H1 (cell line): ENCODE results near the gene RSAD1. TPM values are rescaled to one million over a fixed set of nuclear protein-coding genes. Genes with fewer than 3 reads are reported as not detected.

ENCODE experiments used
- CTCF ChIA-PET: fragments of 300-600 bp; sonication (Branson Sonifier 250); formaldehyde crosslinking; loops from one replicate; lab custom pipeline; 2021; ENCODE audit not compliant: partially characterized antibody; lab: Charles Lee
- POLR2A ChIA-PET: fragments of 300-600 bp; sonication (Branson Sonifier 250); formaldehyde crosslinking; loops from one replicate; lab custom pipeline; 2021; ENCODE audit warnings: inconsistent platforms; ENCODE audit not compliant: partially characterized antibody; lab: Charles Lee
- DNase-seq, 2 experiments: peaks; one replicate each; pipeline versions ENCODE4 v3.0.0 to v3.0.0-alpha.2; 2010 to 2022; ENCODE audit warnings: low spot score in 2 of 2, low read depth in 1 of 2, mixed read lengths in 1 of 2
- FAIRE-seq: peaks from 2 replicates; lab custom pipeline; 2011; peaks lifted over from hg19 to GRCh38; lab: Jason Lieb, UNC
- H2AFZ ChIP-seq: 2 replicates; pipeline ENCODE4 v1.8.1; 2012; ENCODE audit warnings: low read length, inconsistent platforms
- H2AK5ac ChIP-seq: 2 replicates; pipeline ENCODE4 v1.6.1; 2013; ENCODE audit warnings: low read depth, low read length
- H2BK120ac ChIP-seq: replicated peaks from 2 replicates; pipeline ENCODE3; 2013; ENCODE audit warnings: low read depth, low read length, inconsistent platforms
- H2BK12ac ChIP-seq: 2 replicates; pipeline ENCODE4 v1.6.1; 2013; ENCODE audit warnings: low read depth, low read length
- H2BK15ac ChIP-seq: 2 replicates; pipeline ENCODE4 v1.6.1; 2013; ENCODE audit warnings: low read length
- H2BK20ac ChIP-seq: 2 replicates; pipeline ENCODE4 v1.6.1; 2013; ENCODE audit warnings: low read length
- H2BK5ac ChIP-seq: 2 replicates; pipeline ENCODE4 v1.6.1; 2013; ENCODE audit warnings: low read depth, low read length
- H3K14ac ChIP-seq: 2 replicates; pipeline ENCODE4 v1.6.1; 2013; ENCODE audit warnings: inconsistent platforms; ENCODE audit not compliant: insufficient read length
- H3K18ac ChIP-seq: 2 replicates; pipeline ENCODE4 v1.6.1; 2013; ENCODE audit warnings: low read length; ENCODE audit errors: extremely low read depth
- H3K23ac ChIP-seq: 2 replicates; pipeline ENCODE4 v1.6.1; 2013; ENCODE audit warnings: inconsistent platforms; ENCODE audit not compliant: insufficient read length
- H3K23me2 ChIP-seq: 2 replicates; pipeline ENCODE4 v1.6.1; 2013; ENCODE audit warnings: low read depth, low read length
- H3K27ac ChIP-seq: 2 replicates; pipeline ENCODE4 v1.6.1; 2011; ENCODE audit warnings: low read depth, low read length, inconsistent platforms
- H3K27me3 ChIP-seq, 4 experiments: replicated peaks in 1 of 4; 1 replicate in 1 of 4; 2 replicates in 3 of 4; pipeline versions ENCODE4 v1.6.1 to v1.8.1; 2011 to 2013; ENCODE audit warnings: low read length in 3 of 4, mild to moderate bottlenecking in 3 of 4, inconsistent platforms in 2 of 4, mixed read lengths in 2 of 4, moderate library complexity in 1 of 4; ENCODE audit not compliant: control insufficient read depth in 3 of 4, insufficient read depth in 3 of 4; ENCODE audit errors: extremely low read depth in 1 of 4
- H3K36me3 ChIP-seq, 4 experiments: 2 replicates each; pipeline versions ENCODE4 v1.6.1 to v1.8.1; 2011 to 2013; ENCODE audit warnings: mild to moderate bottlenecking in 4 of 4, low read length in 3 of 4, moderate library complexity in 2 of 4, control low read depth in 1 of 4, inconsistent platforms in 1 of 4; ENCODE audit not compliant: insufficient read depth in 4 of 4, control insufficient read depth in 2 of 4
- H3K4ac ChIP-seq: replicated peaks from 2 replicates; pipeline ENCODE3; 2013; ENCODE audit warnings: low read length, low read depth, mixed read lengths, inconsistent platforms; ENCODE audit not compliant: insufficient read length
- H3K4me1 ChIP-seq, 4 experiments: replicated peaks in 1 of 4; 1 replicate in 1 of 4; 2 replicates in 3 of 4; pipeline versions ENCODE4 v1.6.1 to v1.8.1; 2011 to 2013; ENCODE audit warnings: low read length in 3 of 4, inconsistent platforms in 2 of 4, mixed read lengths in 1 of 4; ENCODE audit not compliant: insufficient read depth in 4 of 4, control insufficient read depth in 3 of 4
- H3K4me2 ChIP-seq, 2 experiments: 2 replicates each; pipeline versions ENCODE4 v1.6.1 to v1.8.1; 2011 to 2013; ENCODE audit warnings: low read depth in 2 of 2, low read length in 2 of 2, control low read depth in 1 of 2, inconsistent platforms in 1 of 2, mild to moderate bottlenecking in 1 of 2; ENCODE audit not compliant: insufficient read depth in 1 of 2
- H3K4me3 ChIP-seq, 4 experiments: fragments of 200-600, 300-600 bp in 1 of 4; sonication (generic), shearing (Covaris generic), sonication (Bioruptor Twin) in 1 of 4; 2 replicates each; pipeline versions ENCODE4 v1.5.1 to v1.8.1; 2011 to 2016; ENCODE audit warnings: low read length in 4 of 4, low read depth in 3 of 4, control low read depth in 2 of 4, inconsistent platforms in 2 of 4, mild to moderate bottlenecking in 2 of 4, mixed read lengths in 1 of 4, moderate library complexity in 1 of 4; ENCODE audit not compliant: insufficient read depth in 2 of 4; ENCODE audit errors: extremely low read depth in 1 of 4
- H3K56ac ChIP-seq: replicated peaks from 2 replicates; pipeline ENCODE3; 2013; ENCODE audit warnings: low read depth, mild to moderate bottlenecking, mixed read lengths, low read length, inconsistent platforms; ENCODE audit not compliant: insufficient read length
- H3K79me1 ChIP-seq: 2 replicates; pipeline ENCODE4 v1.6.1; 2013; ENCODE audit warnings: low read depth, low read length, control low read depth
- H3K79me2 ChIP-seq, 2 experiments: 2 replicates each; pipeline versions ENCODE4 v1.6.1 to v1.8.1; 2012 to 2013; ENCODE audit warnings: low read length in 2 of 2, mild to moderate bottlenecking in 2 of 2, inconsistent platforms in 1 of 2; ENCODE audit not compliant: insufficient read depth in 2 of 2, control insufficient read depth in 1 of 2
- H3K9ac ChIP-seq, 4 experiments: replicated peaks in 1 of 4; 1 replicate in 1 of 4; 2 replicates in 3 of 4; pipeline versions ENCODE4 v1.6.1 to v1.8.1; 2011 to 2013; ENCODE audit warnings: low read depth in 3 of 4, low read length in 3 of 4, control low read depth in 2 of 4, mild to moderate bottlenecking in 2 of 4, moderate library complexity in 2 of 4, inconsistent platforms in 1 of 4; ENCODE audit errors: extremely low read depth in 1 of 4
- H3K9me3 ChIP-seq, 2 experiments: 2 replicates each; pipeline versions ENCODE4 v1.6.1 to v1.8.1; 2012 to 2013; ENCODE audit warnings: mild to moderate bottlenecking in 2 of 2, moderate library complexity in 2 of 2, control low read depth in 1 of 2, inconsistent platforms in 1 of 2, low read depth in 1 of 2, low read length in 1 of 2, mixed read lengths in 1 of 2; ENCODE audit not compliant: insufficient read depth in 2 of 2
- H4K20me1 ChIP-seq, 2 experiments: replicated peaks in 1 of 2; 2 replicates each; pipeline versions ENCODE3 to v1.8.1; 2011 to 2013; ENCODE audit warnings: inconsistent platforms in 2 of 2, low read length in 2 of 2, mild to moderate bottlenecking in 1 of 2; ENCODE audit not compliant: insufficient read depth in 2 of 2, control insufficient read depth in 1 of 2
- H4K5ac ChIP-seq: 2 replicates; pipeline ENCODE4 v1.6.1; 2013; ENCODE audit warnings: low read length, low read depth, mixed read lengths, inconsistent platforms; ENCODE audit not compliant: insufficient read length
- H4K8ac ChIP-seq: 2 replicates; pipeline ENCODE4 v1.8.0; 2013; ENCODE audit warnings: mild to moderate bottlenecking, moderate library complexity, low read length, inconsistent platforms; ENCODE audit not compliant: insufficient read depth; ENCODE audit errors: extremely low read depth
- H4K91ac ChIP-seq: replicated peaks from 2 replicates; pipeline ENCODE3; 2013; ENCODE audit warnings: low read length, mixed read lengths, inconsistent platforms; ENCODE audit not compliant: insufficient read length
- CBX5 ChIP-seq: fragments of 300-800, 300-1000 bp; sonication (generic); IDR thresholded peaks from 2 replicates; pipeline ENCODE4 v1.7.1; 2016; ENCODE audit warnings: antibody characterized with exemption, low read length, low read depth
- KDM5A ChIP-seq: fragments of 200-600 bp; IDR thresholded peaks from 2 replicates; pipeline ENCODE4 v1.7.1; 2012; ENCODE audit warnings: mild to moderate bottlenecking, low read length, inconsistent platforms, mixed read lengths
- POLR2A ChIP-seq, 2 experiments: IDR thresholded peaks; 1 replicate in 1 of 2; 2 replicates in 1 of 2; pipeline ENCODE4 v1.6.1; 2011; ENCODE audit warnings: low read depth in 2 of 2, low read length in 2 of 2, mild to moderate bottlenecking in 2 of 2; ENCODE audit errors: control extremely low read depth in 1 of 2
- RAD21 ChIP-seq, 2 experiments: IDR thresholded peaks in 1 of 2; conservative IDR thresholded peaks in 1 of 2; 2 replicates each; pipeline ENCODE4 v1.6.1; 2011; ENCODE audit warnings: low read depth in 2 of 2, low read length in 2 of 2, improper control_type of control experiment in 1 of 2, inconsistent platforms in 1 of 2, mild to moderate bottlenecking in 1 of 2, moderate library complexity in 1 of 2
- SP1 ChIP-seq: IDR thresholded peaks from 2 replicates; pipeline ENCODE4 v1.6.1; 2011; ENCODE audit warnings: low read depth, low read length
- TCF12 ChIP-seq: IDR thresholded peaks from 2 replicates; pipeline ENCODE4 v1.6.1; 2011; ENCODE audit warnings: low read depth, mild to moderate bottlenecking, low read length
- ZNF274 ChIP-seq: IDR thresholded peaks from 2 replicates; pipeline ENCODE4 v1.7.0; 2012; ENCODE audit warnings: low read length, borderline replicate concordance; ENCODE audit errors: extremely low read depth
- WGBS, 2 experiments: shearing (Covaris generic) in 1 of 2; methylation state at CpG; one replicate each; pipeline versions ENCODE4 v1.1.6 to v1.1.7; 2013 to 2015; ENCODE audit warnings: low lambda C conversion rate in 2 of 2, mixed read lengths in 2 of 2, inconsistent platforms in 1 of 2, low coverage in 1 of 2, missing lambda C conversion rate in 1 of 2; ENCODE audit not compliant: insufficient replicate concordance in 2 of 2, insufficient coverage in 1 of 2, insufficient read length in 1 of 2; ENCODE audit errors: extremely low coverage in 1 of 2, missing lambda C conversion rate in 1 of 2; 5-methylcytosine and 5-hydroxymethylcytosine counted together
- polyA plus RNA-seq, 7 experiments: library from polyadenylated mRNA; depleted of rRNA in 3 of 7; stranded (reverse) in 5 of 7; unstranded in 2 of 7; fragments of >200 nt in 5 of 7; fragments of 200-250 nt in 2 of 7; gene quantifications; 1 replicate in 5 of 7; 2 replicates in 1 of 7; 4 replicates in 1 of 7; pipeline versions ENCODE4 v1.2.1 to v1.2.3, GENCODE V29; 2011 to 2013; ENCODE audit warnings: missing spikeins in 2 of 7, mixed read lengths in 2 of 7
- total RNA-seq: library from RNA; stranded (reverse); fragmentation: NEBNext Ultra II Directional; extraction: Animal tissue kit (Norgen Biotek cat#: 25700); gene quantifications from 2 replicates; pipeline ENCODE4 v1.2.1, GENCODE V29; 2021

RSAD1 gene
- total and polyA plus RNA-seq, 2 of the 8 experiments (the other 6 are each of a cell fraction or from before 2014, with no cell fraction given), result 17.9 to 33.5 TPM

DNA sequence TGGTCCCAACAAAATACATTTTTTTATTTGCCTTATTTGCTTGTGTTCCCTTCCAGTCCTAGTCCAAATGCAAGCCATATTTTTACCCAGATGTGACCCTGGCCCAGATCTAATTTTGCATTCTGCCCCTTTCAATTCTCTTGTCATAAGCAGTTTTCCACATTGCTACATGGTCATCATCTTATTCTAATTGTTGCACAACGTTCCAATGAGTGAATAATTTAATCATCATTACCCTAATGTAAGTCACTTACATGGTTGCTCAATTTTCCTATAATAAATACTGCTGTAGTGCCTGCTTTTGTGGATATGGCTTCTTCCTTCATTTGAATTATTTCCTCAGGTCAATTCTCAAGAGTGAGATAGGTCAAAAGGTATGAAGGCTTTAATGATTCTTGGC, 12.8 kb downstream of the RSAD1 start:
- no peak overlapping the region for H3K14ac ChIP-seq
- H3K27me3 ChIP-seq, result no peaks in the 10 kb centered on the region
- WGBS, 2 experiments, result 93% methylated on average over 1 of the region's 1 CpG; no CpG with 5 or more reads in 1 of the 2 experiments
- H4K20me1 ChIP-seq, result no peaks in the 10 kb centered on the region
- H3K9me3 ChIP-seq, result no peaks in the 10 kb centered on the region
- no peak overlapping the region for H3K18ac ChIP-seq
- H3K56ac ChIP-seq, result no peak overlapping the region
- H2BK20ac ChIP-seq, result no peak overlapping the region
- H3K27ac ChIP-seq, result no peak overlapping the region
- no peak overlapping the region for H4K5ac ChIP-seq
- no peak for DNase-seq
- CTCF ChIA-PET, result interaction anchor here (1.0 to 2.1 kb wide), 3 partner anchors 10 to 204 kb away, joined by 3 to 7 read pairs (median 5); no protein-coding TSS in a partner anchor
- H2BK15ac ChIP-seq, result no peak overlapping the region
- H3K4me3 ChIP-seq, result no peak overlapping the region
- H3K36me3 ChIP-seq, result no peaks in the 10 kb centered on the region
- no peak for FAIRE-seq
- no peak overlapping the region for H2AFZ ChIP-seq
- H3K4me1 ChIP-seq, result peaks cover 0 to 2% (median 0%) of the 10 kb centered on the region in 4 experiments; a peak in 2 of 7 replicates
- H3K79me1 ChIP-seq, result no peaks in the 10 kb centered on the region
- no peak overlapping the region for H2BK120ac ChIP-seq
- H3K79me2 ChIP-seq, result no peaks in the 10 kb centered on the region
- no peak for TF ChIP-seq POLR2A (IDR thresholded peaks at IDR 0.05; ENCODE audit: control extremely low read depth in 1 of 2, low read depth in 2 of 2, low read length in 2 of 2)
- no peak for TF ChIP-seq ZNF274
- TF ChIP-seq RAD21 (IDR thresholded peaks at IDR 0.05 in 1 of 2, conservative IDR thresholded peaks at IDR 0.05 in 1 of 2; ENCODE audit: low read depth in 2 of 2, low read length in 2 of 2), result no peak
- no peak for TF ChIP-seq SP1
- TF ChIP-seq KDM5A, result no peak
- TF ChIP-seq CBX5, result no peak
- no peak for TF ChIP-seq TCF12
- H3K23ac ChIP-seq, result no peak overlapping the region
- H2AK5ac ChIP-seq, result no peak overlapping the region
- H4K8ac ChIP-seq, result no peak overlapping the region
- H3K23me2 ChIP-seq, result no peaks in the 10 kb centered on the region
- no peak overlapping the region for H3K4me2 ChIP-seq
- H3K4ac ChIP-seq, result no peak overlapping the region
- POLR2A ChIA-PET, result no interaction called here
- H2BK12ac ChIP-seq, result no peak overlapping the region
- no peak overlapping the region for H3K9ac ChIP-seq
- H2BK5ac ChIP-seq, result no peak overlapping the region
- H4K91ac ChIP-seq, result no peak overlapping the region
